Measurements from ENCODE around the gene TBCB.
"Not testable (repeated sequence)": the region's sequence is repeated elsewhere in the genome, so short reads cannot be mapped to it uniquely, and the experiment has no call there.

The TBCB gene

DNA sequence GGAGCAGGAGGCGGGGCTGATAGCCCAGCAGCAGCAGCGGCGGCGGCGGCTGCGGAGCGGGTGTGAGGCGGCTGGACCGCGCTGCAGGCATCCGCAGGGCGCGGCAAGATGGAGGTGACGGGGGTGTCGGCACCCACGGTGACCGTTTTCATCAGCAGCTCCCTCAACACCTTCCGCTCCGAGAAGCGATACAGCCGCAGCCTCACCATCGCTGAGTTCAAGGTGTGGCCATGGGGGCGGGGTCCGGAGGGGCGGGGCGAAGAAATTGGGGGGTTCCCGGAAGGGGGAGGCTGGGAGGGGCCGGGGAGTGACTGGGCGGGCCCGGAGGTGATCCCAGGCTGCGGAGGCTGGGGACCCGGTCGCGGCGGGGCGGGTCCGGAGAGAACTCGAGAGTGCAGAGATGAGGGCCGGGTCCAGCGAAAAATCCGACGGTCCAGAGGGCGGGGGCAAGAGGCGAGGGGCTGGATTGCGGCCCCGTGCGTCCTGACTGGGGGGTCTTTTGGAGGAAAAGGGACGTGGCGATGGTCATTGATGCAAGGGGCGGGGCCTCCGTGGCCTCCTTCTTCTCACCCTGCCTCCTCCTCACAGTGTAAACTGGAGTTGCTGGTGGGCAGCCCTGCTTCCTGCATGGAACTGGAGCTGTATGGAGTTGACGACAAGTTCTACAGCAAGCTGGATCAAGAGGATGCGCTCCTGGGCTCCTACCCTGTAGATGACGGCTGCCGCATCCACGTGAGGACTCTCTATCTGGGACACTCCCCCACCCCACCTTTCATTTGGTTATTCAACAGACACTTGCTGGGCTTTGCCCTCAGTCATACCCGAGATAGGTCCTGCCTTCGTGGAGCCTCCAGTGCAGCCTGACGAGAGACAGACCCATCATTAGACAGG lies at the start of gene TBCB:
TBCB (plus strand) TSS at position 16 of the 891 bp plus-strand sequence; CDS start at position 109, 93 bp downstream.
- no peak for DNase-seq

DNA sequence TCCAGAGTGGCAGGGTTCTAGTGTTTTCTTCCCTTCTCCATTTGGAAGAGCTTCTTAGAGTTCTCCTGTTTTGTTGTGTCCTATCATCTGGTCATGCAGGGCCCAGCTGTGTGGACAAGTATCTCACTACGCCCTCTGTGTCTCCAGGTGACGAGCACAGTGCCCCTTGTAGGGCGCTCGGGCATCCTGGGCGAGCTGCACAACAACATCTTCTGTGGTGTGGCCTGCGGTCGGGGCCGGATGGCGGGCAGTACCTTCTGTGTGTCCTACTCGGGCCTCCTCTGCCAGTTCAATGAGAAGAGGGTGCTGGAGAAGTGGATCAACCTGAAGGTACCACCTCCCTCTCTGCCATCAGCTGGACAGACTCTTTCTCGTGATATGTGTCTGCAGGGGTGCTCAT lies 47.6 kb upstream of the TBCB start:
- DNase-seq, result no peak

- not testable (repeated sequence) for DNase-seq
Observed at GRCh38 chr19:36068810-36069499, 46.3 kb upstream of the TBCB start.

GRCh38 chr19:36072081-36072480 lies 43.2 kb upstream of the TBCB start:
- DNase-seq, result no peak

GRCh38 chr19:36073121-36073876 lies 42.0 kb upstream of the TBCB start:
- no peak for DNase-seq

GRCh38 chr19:36079389-36079945 lies 35.8 kb upstream of the TBCB start:
- no peak for DNase-seq

DNA sequence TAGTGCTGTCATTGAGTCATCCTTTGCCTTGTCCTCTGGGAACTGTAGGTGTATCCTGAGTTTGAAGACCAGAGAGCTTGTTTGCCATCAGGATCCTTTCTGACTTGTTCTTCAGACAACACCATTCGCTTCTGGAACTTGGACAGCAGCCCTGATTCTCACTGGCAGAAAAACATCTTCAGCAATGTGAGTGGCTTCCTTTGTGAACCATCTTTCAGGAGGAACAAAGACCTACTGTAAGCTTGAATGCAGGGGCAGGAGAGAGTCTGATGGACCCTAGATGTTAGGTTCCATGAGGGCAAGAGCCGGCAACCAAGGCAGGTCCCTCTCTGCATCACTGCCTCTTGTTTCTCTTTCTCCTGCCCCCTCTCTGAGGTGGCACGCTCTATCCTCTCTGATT lies 33.9 kb upstream of the TBCB start:
- no peak for DNase-seq

DNA sequence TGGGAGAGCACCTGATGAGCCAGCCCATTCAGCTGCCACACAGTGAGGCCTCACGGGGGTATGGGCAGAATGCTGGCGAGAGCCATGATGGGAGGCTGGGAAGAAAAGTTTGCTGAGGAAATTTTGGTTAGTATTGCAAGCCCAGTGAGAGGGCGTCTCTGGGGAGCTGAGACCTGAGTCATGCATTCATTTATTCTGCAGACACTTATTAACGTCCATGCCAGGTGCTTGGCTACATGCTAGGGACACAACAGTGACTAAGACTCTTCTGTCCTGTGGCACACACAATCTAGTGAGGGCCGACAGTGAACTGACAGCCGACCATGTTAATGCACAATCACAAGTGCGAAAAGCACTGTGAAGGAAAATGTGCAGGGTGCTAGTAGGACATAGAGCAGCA lies 33.4 kb upstream of the TBCB start:
- DNase-seq, result no peak

GRCh38 chr19:36082916-36083315 lies 32.4 kb upstream of the TBCB start:
- no peak for DNase-seq

GRCh38 chr19:36084231-36085009 lies 30.8 kb upstream of the TBCB start:
- no peak for DNase-seq

- DNase-seq, result no peak
Observed at GRCh38 chr19:36086326-36086725, 28.9 kb upstream of the TBCB start.

- DNase-seq, result no peak
Observed at GRCh38 chr19:36089847-36090246, 25.4 kb upstream of the TBCB start.

GRCh38 chr19:36090910-36091695 lies 24.2 kb upstream of the TBCB start:
- no peak for DNase-seq

DNA sequence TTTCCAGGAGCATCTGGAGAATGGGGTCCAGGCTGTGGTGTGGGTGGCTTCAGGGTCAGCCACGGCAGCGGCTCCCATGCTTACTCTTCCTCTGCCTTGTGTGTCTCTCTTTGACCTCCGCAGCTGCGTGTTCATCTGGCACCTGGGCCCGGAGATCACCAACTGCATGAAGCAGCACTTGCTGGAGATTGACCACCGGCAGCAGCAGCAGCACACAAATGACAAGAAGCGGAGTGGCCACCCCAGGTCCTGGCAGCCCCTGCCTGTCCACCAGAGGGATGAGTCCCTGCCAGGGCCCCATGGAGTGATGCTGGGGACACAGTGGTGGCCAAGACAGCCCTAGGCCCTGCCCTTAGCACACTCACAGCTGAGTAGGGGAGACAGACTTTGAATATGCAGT lies 22.7 kb upstream of the TBCB start:
- no peak for DNase-seq

GRCh38 chr19:36093146-36093662 lies 22.1 kb upstream of the TBCB start:
- DNase-seq, result no peak

DNA sequence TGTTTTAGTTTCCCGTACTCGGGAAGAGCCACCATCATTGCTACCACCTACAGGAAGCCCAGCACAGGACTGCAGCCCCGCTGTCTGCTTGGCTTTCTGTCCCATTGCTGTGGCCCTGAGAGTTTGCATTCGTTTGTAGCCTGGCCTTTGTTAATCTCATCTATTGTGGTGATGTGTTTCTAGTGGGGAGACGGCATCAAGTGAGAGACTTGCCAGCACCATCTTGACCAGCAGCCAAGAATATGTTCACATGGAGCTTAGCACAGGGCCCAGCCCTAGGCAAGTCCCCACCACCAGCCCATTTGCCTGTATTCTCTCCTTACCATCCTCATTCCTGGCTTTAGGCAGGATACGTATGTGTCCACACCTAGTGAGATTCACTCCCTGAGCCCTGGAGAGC lies 21.6 kb upstream of the TBCB start:
- DNase-seq, result no peak

- DNase-seq, result no peak
Observed at GRCh38 chr19:36097036-36097435, 18.2 kb upstream of the TBCB start.

- no peak for DNase-seq
Observed at GRCh38 chr19:36099166-36099785, 16.0 kb upstream of the TBCB start.

GRCh38 chr19:36100476-36100875 lies 14.8 kb upstream of the TBCB start:
- no peak for DNase-seq

DNA sequence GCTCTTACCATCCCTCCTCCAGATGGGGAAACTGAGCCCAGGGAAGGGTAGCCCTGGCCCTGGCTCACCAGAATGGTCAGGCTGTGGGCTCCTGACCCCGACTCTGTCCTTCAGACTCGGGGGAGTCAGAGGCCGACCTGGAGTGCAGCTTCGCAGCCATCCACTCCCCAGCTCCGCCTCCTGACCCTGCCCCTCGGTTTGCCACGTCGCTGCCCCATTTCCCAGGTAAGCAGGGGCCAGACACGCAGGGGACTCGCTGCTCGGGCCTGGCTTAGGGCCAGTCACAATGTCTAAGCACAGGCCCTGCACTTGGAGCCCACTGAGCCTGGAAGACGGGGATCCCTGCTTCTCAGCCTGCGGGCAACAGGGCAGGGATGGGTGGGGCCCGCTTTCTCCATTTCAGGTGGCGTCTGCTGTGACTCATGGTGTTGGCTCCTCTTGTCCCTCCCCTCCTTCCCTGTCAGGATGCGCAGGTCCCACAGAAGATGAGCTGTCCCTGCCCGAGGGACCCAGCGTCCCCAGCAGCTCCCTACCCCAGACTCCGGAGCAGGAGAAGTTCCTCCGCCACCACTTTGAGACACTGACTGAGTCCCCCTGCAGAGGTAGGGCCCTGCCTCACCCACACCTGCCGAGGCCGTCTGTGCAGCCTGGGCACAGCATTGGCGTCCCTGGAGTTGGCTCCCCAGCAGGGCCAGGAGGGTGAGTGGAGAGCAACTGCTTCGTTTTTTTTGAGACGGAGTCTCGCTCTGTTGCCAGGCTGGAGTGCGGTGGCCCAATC lies 13.5 kb upstream of the TBCB start:
- no peak for DNase-seq

Measured in NCI-H345 (cell line).